NB4 (cell line): Measurements from ENCODE around the gene ADK.

Experiments
- DNase-seq: peaks from one replicate; pipeline ENCODE4 v3.0.0; 2010; ENCODE audit warnings: low read depth
- H3K4me3 ChIP-seq: one replicate; pipeline ENCODE4 v1.5.1; 2011; ENCODE audit warnings: mild to moderate bottlenecking, low read depth, low read length, moderate library complexity
- MYC ChIP-seq: IDR thresholded peaks from 2 replicates; pipeline ENCODE4 v1.6.1; 2011; ENCODE audit warnings: low read depth, low read length
- POLR2A ChIP-seq: IDR thresholded peaks from 2 replicates; pipeline ENCODE4 v1.6.1; 2011; ENCODE audit warnings: mild to moderate bottlenecking; ENCODE audit not compliant: insufficient read length; ENCODE audit errors: extremely low read depth
- TF ChIP-seq, protein P1 (sequence below): IDR thresholded peaks from one replicate; pipeline ENCODE4 v1.5.1; 2012; ENCODE audit warnings: low read depth, low read length
- TF ChIP-seq, protein P2 (sequence below): IDR thresholded peaks from 2 replicates; pipeline ENCODE4 v1.6.1; 2011; ENCODE audit warnings: low read depth, low read length

Gene ADK

DNA sequence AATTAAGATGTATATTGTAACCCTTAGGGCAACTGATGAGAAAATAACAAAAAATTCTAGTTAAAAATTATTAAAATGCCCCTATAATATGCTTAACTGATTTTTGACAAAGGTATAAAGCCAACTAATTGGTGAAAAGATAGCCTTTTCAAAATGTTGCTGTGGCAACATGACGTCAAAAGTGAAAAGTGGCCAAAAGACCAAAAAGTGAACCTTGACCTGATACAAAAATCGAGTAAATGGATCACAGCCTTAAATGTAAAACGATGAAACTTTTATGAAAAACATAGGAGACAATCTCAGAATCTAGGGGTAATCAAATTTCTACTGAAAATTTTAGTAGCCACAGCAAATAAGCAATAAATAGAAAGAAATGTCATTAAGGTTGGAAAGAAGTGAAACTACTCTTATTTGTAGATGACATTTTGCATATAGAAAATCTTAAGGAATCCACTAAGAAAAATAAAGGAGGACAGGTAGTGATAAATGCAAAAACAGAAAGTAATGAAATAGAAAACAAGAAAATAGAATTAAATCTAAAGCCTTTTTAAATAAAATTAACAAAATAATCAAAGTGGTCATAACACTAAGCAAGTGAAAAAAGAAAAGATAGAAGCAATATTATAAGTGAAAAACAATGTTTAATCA is 285.6 kb downstream of the ADK start:
- no peak for DNase-seq
- no peak for TF ChIP-seq MYC
- TF ChIP-seq, protein P1, sequence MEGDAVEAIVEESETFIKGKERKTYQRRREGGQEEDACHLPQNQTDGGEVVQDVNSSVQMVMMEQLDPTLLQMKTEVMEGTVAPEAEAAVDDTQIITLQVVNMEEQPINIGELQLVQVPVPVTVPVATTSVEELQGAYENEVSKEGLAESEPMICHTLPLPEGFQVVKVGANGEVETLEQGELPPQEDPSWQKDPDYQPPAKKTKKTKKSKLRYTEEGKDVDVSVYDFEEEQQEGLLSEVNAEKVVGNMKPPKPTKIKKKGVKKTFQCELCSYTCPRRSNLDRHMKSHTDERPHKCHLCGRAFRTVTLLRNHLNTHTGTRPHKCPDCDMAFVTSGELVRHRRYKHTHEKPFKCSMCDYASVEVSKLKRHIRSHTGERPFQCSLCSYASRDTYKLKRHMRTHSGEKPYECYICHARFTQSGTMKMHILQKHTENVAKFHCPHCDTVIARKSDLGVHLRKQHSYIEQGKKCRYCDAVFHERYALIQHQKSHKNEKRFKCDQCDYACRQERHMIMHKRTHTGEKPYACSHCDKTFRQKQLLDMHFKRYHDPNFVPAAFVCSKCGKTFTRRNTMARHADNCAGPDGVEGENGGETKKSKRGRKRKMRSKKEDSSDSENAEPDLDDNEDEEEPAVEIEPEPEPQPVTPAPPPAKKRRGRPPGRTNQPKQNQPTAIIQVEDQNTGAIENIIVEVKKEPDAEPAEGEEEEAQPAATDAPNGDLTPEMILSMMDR: no peak
- TF ChIP-seq, protein P2, sequence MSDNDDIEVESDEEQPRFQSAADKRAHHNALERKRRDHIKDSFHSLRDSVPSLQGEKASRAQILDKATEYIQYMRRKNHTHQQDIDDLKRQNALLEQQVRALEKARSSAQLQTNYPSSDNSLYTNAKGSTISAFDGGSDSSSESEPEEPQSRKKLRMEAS: no peak
- TF ChIP-seq POLR2A: no peak
- H3K4me3 ChIP-seq: no peak overlapping the region

DNA sequence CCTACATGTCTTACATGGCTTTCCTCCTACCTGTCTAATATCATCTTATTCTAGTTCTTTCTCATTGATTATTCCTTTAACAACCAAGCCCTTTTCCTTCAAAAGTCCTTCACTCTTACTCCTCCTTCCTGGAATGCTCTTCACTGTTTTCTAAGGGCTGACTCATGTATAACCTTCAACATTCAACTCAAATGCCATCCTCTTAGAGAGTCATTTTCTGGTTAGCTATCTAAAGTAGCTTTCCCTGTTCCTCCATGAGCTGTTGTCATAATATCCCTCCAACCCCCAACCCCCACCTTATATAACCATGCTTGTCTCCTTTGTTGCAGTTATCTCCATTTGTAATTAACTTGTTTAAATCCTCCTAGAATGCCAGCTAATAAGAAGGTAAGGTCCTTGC is 286.8 kb downstream of the ADK start:
- TF ChIP-seq, protein P2: no peak
- TF ChIP-seq MYC (no peak), POLR2A (no peak)
- TF ChIP-seq, protein P1: no peak
- DNase-seq: no peak
- no peak overlapping the region for H3K4me3 ChIP-seq

DNA sequence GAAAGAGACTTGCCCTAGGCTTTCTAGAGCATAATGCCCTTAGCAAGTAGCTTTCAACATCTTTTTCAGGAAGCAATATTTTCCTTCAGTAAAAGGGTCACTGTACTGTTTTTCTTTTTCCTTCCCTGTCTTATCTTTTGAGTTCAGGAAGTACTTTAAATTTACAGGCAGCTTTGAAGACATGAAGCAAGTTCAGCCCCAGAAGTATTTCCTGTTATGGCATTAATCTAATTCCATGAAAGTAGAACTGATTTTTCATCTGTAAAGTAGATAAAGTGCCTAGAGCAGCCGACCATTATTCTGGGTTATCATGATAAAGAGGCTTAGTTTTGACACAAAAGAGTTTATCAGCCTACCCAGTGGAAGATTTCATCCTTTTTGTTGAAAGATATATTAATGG is 288.2 kb downstream of the ADK start:
- H3K4me3 ChIP-seq: no peak overlapping the region
- no peak for DNase-seq
- TF ChIP-seq MYC (no peak), POLR2A (no peak)
- TF ChIP-seq, protein P1: no peak

DNA sequence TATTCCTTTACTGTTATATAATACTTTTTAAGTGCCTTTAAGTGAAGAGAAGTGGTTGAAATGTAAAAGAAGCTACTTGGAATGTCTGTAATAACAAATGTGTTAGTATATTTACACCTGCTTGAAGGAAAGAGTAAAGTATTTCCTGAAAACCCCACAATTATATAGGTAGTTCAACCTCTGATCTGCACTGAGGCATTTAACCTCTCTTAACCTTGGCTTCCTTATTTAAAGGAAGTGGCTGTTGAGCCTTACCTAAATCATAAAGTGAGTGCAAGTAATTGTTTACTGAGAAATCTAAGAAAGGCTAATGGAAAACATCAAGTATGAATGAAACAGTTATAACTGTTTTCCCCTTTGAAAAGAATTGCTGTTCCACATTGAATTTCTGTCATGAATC is 294.5 kb downstream of the ADK start:
- TF ChIP-seq, protein P2: no peak
- TF ChIP-seq, protein P1: no peak
- TF ChIP-seq POLR2A (no peak), MYC (no peak)
- DNase-seq: no peak
- no peak overlapping the region for H3K4me3 ChIP-seq

DNA sequence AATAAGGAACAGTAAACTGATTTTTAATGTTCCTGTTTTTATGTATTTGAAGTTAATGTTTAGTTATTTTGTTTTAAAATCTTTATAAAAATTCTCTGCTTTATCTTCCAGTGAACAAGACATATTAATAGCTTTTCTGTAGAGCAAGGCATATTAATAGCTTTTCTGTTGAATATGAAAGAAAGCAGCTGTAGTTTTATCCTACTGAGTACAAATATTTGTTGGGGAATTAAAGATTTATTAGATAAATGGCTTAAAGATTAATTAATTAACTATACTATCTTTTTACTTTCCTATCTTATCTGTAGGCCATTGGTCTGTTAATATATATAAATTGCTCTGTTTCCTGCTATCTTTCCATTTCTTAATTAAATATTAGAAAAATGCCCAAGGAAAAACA is 299.6 kb downstream of the ADK start:
- TF ChIP-seq MYC (no peak), POLR2A (no peak)
- TF ChIP-seq, protein P1: no peak
- TF ChIP-seq, protein P2: no peak

More for the DNA sequence above, 299.6 kb downstream of the ADK start:
- no peak overlapping the region for H3K4me3 ChIP-seq
- DNase-seq: no peak
